GM10248 (cell line): ENCODE results near the gene NT5M.

Experiments used
- CTCF ChIA-PET: fragments of 300-600 bp; sonication (Branson Sonifier 250); formaldehyde crosslinking; extraction: SDS; loops from one replicate; lab custom pipeline; 2021; ENCODE audit warnings: antibody characterized with exemption; lab: Yijun Ruan, JAX
- POLR2A ChIA-PET: fragments of 350-650 bp; sonication (Branson Sonifier 250); formaldehyde crosslinking; extraction: SDS; loops from one replicate; lab custom pipeline; 2020; ENCODE audit warnings: antibody characterized with exemption; lab: Yijun Ruan, JAX
- DNase-seq: peaks from one replicate; pipeline ENCODE4 v3.0.0; 2012; ENCODE audit errors: extremely low spot score
- TF ChIP-seq, protein P1 (sequence below): IDR thresholded peaks from 2 replicates; pipeline ENCODE4 v1.5.1; 2012; ENCODE audit warnings: mild to moderate bottlenecking, low read depth; ENCODE audit errors: extremely low read depth, missing control alignments, control extremely low read depth

Gene NT5M

GRCh38 chr17:17345294-17345597, 42.1 kb downstream of the NT5M start:
- DNase-seq: no peak
- CTCF ChIA-PET: interaction anchor here (3.7 kb wide), 1 partner anchor 9 kb away, joined by 22 read pairs; no protein-coding TSS in a partner anchor
- TF ChIP-seq, protein P1, sequence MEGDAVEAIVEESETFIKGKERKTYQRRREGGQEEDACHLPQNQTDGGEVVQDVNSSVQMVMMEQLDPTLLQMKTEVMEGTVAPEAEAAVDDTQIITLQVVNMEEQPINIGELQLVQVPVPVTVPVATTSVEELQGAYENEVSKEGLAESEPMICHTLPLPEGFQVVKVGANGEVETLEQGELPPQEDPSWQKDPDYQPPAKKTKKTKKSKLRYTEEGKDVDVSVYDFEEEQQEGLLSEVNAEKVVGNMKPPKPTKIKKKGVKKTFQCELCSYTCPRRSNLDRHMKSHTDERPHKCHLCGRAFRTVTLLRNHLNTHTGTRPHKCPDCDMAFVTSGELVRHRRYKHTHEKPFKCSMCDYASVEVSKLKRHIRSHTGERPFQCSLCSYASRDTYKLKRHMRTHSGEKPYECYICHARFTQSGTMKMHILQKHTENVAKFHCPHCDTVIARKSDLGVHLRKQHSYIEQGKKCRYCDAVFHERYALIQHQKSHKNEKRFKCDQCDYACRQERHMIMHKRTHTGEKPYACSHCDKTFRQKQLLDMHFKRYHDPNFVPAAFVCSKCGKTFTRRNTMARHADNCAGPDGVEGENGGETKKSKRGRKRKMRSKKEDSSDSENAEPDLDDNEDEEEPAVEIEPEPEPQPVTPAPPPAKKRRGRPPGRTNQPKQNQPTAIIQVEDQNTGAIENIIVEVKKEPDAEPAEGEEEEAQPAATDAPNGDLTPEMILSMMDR: no peak
- POLR2A ChIA-PET: no interaction called here

GRCh38 chr17:17345686-17346427, 42.7 kb downstream of the NT5M start:
- POLR2A ChIA-PET: no interaction called here
- CTCF ChIA-PET: interaction anchor here (1.1 to 3.7 kb wide), 3 partner anchors 9 to 15 kb away, joined by 3 to 22 read pairs (median 3); no protein-coding TSS in a partner anchor
- TF ChIP-seq, protein P1: no peak
- DNase-seq: no peak

DNA sequence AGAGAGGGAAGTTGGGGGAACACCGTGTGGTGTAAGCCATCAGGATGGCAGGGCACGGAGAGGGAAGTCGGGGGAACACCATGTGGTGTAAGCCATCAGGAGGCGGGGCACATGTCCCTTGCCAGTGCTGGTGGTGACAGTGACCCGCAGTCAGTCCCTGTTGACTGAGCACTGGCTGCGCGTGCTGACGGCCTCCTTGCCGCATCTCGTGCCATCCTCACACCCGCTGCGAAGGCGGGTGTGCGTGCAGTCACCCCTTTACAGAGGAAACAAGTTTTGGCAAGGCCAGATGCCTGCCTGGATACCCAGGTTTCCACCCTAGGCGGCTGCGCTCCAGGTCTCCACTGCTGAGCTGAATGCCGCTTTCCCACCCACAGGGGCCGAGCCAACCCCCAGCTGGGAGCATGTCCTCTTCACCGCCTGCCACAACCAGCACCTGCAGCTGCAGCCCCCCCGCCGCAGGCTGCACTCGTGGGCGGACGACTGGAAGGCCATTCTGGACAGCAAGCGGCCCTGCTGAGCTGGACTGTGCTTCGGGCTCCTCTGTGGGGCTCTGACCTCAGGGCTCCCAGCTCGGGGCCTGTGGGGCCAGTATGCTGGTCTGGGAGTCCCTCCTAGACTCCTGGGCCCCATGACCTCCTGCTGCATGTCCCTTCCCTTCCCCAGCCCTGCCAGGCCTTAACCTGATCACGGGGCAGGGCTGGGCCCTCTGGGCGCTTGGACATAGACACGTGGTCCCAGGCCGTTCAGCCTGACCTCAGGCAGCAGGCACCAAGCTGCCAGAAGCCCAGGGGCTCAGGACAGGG, 43.5 kb downstream of the NT5M start:
- CTCF ChIA-PET: interaction anchor here (1.1 to 1.3 kb wide), 2 partner anchors 9 to 16 kb away, joined by 3 read pairs; no protein-coding TSS in a partner anchor
- TF ChIP-seq, protein P1: no peak
- POLR2A ChIA-PET: no interaction called here
- DNase-seq: no peak

- TF ChIP-seq, protein P1: no peak
- ChIA-PET POLR2A (no interaction called here), CTCF (interaction anchor here (1.1 to 13.5 kb wide), 4 partner anchors 8 to 292 kb away, joined by 3 to 168 read pairs (median 4); no protein-coding TSS in a partner anchor)
- no peak for DNase-seq
Observed at GRCh38 chr17:17347234-17347955, 44.2 kb downstream of the NT5M start.

GRCh38 chr17:17347956-17348871, 45.0 kb downstream of the NT5M start:
- CTCF ChIA-PET: interaction anchor here (1.7 to 13.5 kb wide), 2 partner anchors 220 to 291 kb away, joined by 4 to 168 read pairs; no protein-coding TSS in a partner anchor
- POLR2A ChIA-PET: no interaction called here
- TF ChIP-seq, protein P1: no peak
- no peak for DNase-seq
